Ascending aorta (tissue), 2 donors: ENCODE data around the gene STARD13. TPM values are rescaled to one million over a fixed set of nuclear protein-coding genes. Genes with fewer than 3 reads are reported as not detected.

Experiments used
- DNase-seq, 2 donors: peaks; one replicate each; pipeline ENCODE4 v3.0.0-alpha.2; 2019; ENCODE audit warnings: low spot score in 2 of 2
- H3K27ac ChIP-seq, 2 donors: fragments of 200-600 bp; sonication (generic); one replicate each; pipeline ENCODE4 v1.5.1; 2016 to 2017; ENCODE audit warnings: mild to moderate bottlenecking in 1 of 2
- H3K27me3 ChIP-seq: fragments of 200-600 bp; sonication (generic); one replicate; pipeline ENCODE4 v1.5.1; 2017
- H3K36me3 ChIP-seq, 2 donors: fragments of 200-600 bp; sonication (generic); one replicate each; pipeline ENCODE4 v1.5.1; 2016
- H3K4me1 ChIP-seq, 2 donors: fragments of 200-600 bp; sonication (generic); one replicate each; pipeline ENCODE4 v1.5.1; 2016 to 2017; ENCODE audit warnings: mild to moderate bottlenecking in 1 of 2
- H3K4me3 ChIP-seq, 2 donors: fragments of 200-600 bp; sonication (generic); one replicate each; pipeline ENCODE4 v1.5.1; 2016 to 2017; ENCODE audit warnings: mild to moderate bottlenecking in 1 of 2
- H3K9me3 ChIP-seq, 2 donors: fragments of 200-600 bp; sonication (generic); one replicate each; pipeline ENCODE4 v1.5.1; 2016
- intact Hi-C: fragments of 100-400 bp; cut with DNase I; formaldehyde crosslinking; loops from one replicate; pipeline ENCODE4 v1.15.1; 2023
- total RNA-seq: library from RNA; depleted of rRNA; stranded (reverse); fragments of >200 nt; gene quantifications from one replicate; pipeline ENCODE4 v1.1.0, GENCODE V29; 2016
- TF ChIP-seq, protein P1 (sequence below), 3 experiments: fragments of 200-600 bp in 2 of 3; fragments of 450-650 bp in 1 of 3; sonication (generic) in 2 of 3; IDR thresholded peaks; one replicate each; pipeline ENCODE4 v1.5.1; 2016 to 2019; ENCODE audit warnings: antibody characterized with exemption in 3 of 3, mild to moderate bottlenecking in 1 of 3, moderate library complexity in 1 of 3

The STARD13 gene
- total RNA-seq, 1 donor from 2014 or later, result 34.6 TPM

DNA sequence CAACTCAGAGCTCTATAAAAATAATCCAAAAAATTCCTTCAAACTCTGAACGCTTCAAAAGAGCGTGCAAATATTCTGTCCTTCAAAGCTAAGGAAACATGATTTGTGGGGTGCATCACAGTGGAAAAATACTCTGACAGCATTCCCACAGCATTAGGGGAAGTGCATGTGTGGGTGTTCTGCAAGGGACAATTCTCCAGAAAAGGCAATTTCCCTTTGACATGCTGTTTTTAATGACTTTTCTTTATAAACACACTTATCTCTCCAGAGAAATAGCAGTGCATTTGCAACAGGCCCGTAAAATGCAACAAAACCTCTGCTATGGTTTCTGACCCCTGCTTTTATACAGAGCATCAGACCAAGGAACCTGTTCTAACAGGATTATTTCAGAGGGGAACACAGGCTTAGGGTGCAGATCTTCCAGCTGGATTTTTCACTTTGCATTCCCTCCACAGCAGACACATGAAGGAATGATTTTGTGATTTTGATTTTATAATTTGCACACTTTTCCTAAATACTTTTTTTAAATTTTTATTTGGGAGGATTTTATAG is 226.7 kb downstream of the STARD13 start:
- TF ChIP-seq, protein P1, sequence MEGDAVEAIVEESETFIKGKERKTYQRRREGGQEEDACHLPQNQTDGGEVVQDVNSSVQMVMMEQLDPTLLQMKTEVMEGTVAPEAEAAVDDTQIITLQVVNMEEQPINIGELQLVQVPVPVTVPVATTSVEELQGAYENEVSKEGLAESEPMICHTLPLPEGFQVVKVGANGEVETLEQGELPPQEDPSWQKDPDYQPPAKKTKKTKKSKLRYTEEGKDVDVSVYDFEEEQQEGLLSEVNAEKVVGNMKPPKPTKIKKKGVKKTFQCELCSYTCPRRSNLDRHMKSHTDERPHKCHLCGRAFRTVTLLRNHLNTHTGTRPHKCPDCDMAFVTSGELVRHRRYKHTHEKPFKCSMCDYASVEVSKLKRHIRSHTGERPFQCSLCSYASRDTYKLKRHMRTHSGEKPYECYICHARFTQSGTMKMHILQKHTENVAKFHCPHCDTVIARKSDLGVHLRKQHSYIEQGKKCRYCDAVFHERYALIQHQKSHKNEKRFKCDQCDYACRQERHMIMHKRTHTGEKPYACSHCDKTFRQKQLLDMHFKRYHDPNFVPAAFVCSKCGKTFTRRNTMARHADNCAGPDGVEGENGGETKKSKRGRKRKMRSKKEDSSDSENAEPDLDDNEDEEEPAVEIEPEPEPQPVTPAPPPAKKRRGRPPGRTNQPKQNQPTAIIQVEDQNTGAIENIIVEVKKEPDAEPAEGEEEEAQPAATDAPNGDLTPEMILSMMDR (IDR thresholded peaks at IDR 0.05), result no peak
- Histone ChIP-seq H3K4me1 (no peaks in the 10 kb centered on the region), H3K27ac (no peak overlapping the region), H3K9me3 (no peaks in the 10 kb centered on the region), H3K27me3 (no peaks in the 10 kb centered on the region), H3K4me3 (no peak overlapping the region), H3K36me3 (no peaks in the 10 kb centered on the region)
- intact Hi-C loops, result no loop called here
- no peak for DNase-seq

DNA sequence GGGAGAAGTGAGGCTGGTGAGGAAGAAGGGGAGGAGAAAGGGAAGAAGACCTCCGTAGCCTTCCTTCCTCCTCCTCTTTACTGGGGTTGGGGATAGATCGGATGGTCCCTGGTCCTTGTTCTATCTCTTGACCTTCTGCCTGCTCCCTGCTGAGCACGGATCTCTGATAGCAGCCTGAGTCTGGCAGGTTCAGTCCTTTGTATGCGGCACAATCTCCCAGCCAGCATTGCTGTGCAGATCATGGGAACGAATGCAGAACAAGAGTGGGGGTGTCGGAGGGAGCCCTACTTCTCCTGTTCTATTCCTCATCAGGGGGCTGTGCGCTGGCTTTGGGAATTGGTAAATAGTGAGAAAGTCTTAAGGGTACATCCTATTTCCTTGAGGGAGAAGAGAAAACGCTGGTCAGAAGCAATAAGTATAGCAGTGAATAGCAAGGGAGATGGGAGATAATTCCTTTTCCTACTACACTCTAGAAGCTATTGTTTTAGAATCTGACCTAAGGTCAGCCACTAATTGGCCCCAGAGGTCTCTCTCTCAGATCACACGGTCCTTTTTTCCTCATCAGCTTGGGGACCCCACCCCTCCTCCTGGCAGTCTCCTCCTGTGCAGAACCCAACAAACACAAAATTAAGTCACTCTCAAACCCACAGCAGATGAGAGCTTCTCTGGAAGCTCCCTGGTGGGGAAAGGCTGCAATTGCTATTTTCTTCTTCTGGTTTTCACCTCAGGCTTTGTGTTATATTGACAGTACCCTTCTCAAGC is 228.4 kb downstream of the STARD13 start:
- DNase-seq, result no peak
- Histone ChIP-seq H3K4me1 (no peaks in the 10 kb centered on the region), H3K27ac (no peak overlapping the region), H3K27me3 (no peaks in the 10 kb centered on the region), H3K36me3 (no peaks in the 10 kb centered on the region), H3K9me3 (no peaks in the 10 kb centered on the region), H3K4me3 (no peak overlapping the region)
- intact Hi-C loops, result no loop called here
- TF ChIP-seq, protein P1 (IDR thresholded peaks at IDR 0.05), result peak in 1 of 3 experiments; percentile 32

DNA sequence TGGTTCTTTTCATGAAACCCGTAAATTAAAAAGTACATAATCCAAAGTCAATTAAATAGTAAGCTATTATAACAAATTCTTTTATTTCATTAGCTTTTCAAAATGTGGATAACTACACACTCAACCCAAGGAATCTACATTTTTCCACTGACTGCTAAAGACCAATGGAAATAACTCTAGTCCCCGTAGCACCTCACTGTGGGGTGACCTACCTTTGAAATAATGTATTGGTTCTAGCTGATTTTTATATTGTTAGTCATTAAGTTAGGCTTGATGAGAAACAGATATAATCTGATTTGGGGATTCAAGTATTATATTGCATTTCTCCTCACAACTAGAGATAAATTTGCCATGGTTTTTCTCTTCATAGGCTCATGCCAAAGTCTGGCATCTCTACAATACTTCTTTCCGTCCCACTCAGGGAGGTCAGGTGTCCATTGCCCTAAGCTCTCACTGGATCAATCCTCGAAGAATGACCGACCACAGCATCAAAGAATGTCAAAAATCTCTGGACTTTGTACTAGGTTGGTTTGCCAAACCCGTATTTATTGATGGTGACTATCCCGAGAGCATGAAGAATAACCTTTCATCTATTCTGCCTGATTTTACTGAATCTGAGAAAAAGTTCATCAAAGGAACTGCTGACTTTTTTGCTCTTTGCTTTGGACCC is 232.0 kb downstream of the STARD13 start:
- H3K4me3 ChIP-seq, result no peak overlapping the region
- H3K27me3 ChIP-seq, result no peaks in the 10 kb centered on the region
- no peak overlapping the region for H3K27ac ChIP-seq

More for the DNA sequence above, 232.0 kb downstream of the STARD13 start:
- DNase-seq, result no peak
- intact Hi-C loops, result no loop called here
- Histone ChIP-seq H3K9me3 (no peaks in the 10 kb centered on the region), H3K36me3 (no peaks in the 10 kb centered on the region), H3K4me1 (no peaks in the 10 kb centered on the region)
- TF ChIP-seq, protein P1 (IDR thresholded peaks at IDR 0.05), result no peak
